Stimulated activated CD4-positive, alpha-beta T cell treated with anti-CD3 and anti-CD28 coated beads, Interleukin-2, amount 100 ng/mL, for 48 hours (primary cell): ENCODE results near the gene ERBB4.

Experiments
- DNase-seq, 2 donors: peaks; one replicate each; pipeline ENCODE4 v3.0.0-alpha.2; 2020

The ERBB4 gene

GRCh38 chr2:212538305-212539071, at the start of gene ERBB4:
ERBB4 (minus strand) TSS chr2:212538802; CDS start chr2:212538530, 272 bp downstream.
- no peak for DNase-seq

GRCh38 chr2:212580117-212580516, 41.5 kb upstream of the ERBB4 start:
- DNase-seq, result no peak

- no peak for DNase-seq
Measured at GRCh38 chr2:212556296-212556695, 17.7 kb upstream of the ERBB4 start.

- no peak for DNase-seq
Measured at GRCh38 chr2:212554233-212554632, 15.6 kb upstream of the ERBB4 start.

- no peak for DNase-seq
Measured at GRCh38 chr2:212549941-212550340, 11.3 kb upstream of the ERBB4 start.

GRCh38 chr2:212549463-212549862, 10.9 kb upstream of the ERBB4 start:
- DNase-seq, result no peak

GRCh38 chr2:212548455-212548819, 9.8 kb upstream of the ERBB4 start:
- DNase-seq, result no peak

- no peak for DNase-seq
Measured at GRCh38 chr2:212547716-212548454, 9.3 kb upstream of the ERBB4 start.

GRCh38 chr2:212546669-212547068, 8.1 kb upstream of the ERBB4 start:
- DNase-seq, result no peak

- DNase-seq, result no peak
Measured at GRCh38 chr2:212540341-212540740, 1.7 kb upstream of the ERBB4 start.

- no peak for DNase-seq
Measured at GRCh38 chr2:212539072-212539880, 674 bp upstream of the ERBB4 start.

- no peak for DNase-seq
Measured at GRCh38 chr2:212537726-212538304, 787 bp downstream of the ERBB4 start.

- no peak for DNase-seq
Measured at GRCh38 chr2:212536817-212537725, 1.5 kb downstream of the ERBB4 start.

GRCh38 chr2:212535996-212536816, 2.4 kb downstream of the ERBB4 start:
- no peak for DNase-seq

- no peak for DNase-seq
Measured at GRCh38 chr2:212534336-212534735, 4.3 kb downstream of the ERBB4 start.

- no peak for DNase-seq
Measured at GRCh38 chr2:212532585-212532984, 6.0 kb downstream of the ERBB4 start.

GRCh38 chr2:212532087-212532486, 6.5 kb downstream of the ERBB4 start:
- DNase-seq, result no peak

- DNase-seq, result no peak
Measured at GRCh38 chr2:212531499-212531898, 7.1 kb downstream of the ERBB4 start.

- no peak for DNase-seq
Measured at GRCh38 chr2:212530991-212531390, 7.6 kb downstream of the ERBB4 start.

- no peak for DNase-seq
Measured at GRCh38 chr2:212530373-212530772, 8.2 kb downstream of the ERBB4 start.
